IMR-90 (cell line): ENCODE measurements around the gene PCCB. TPM values are rescaled to one million over a fixed set of nuclear protein-coding genes. Genes with fewer than 3 reads are reported as not detected.

Source experiments
- ATAC-seq: fragments of 200-7000 bp; cut with Tn5 transposase; 2 replicates; pipeline ENCODE4 v1.9.1; 2020; ENCODE audit warnings: low read depth, mild to moderate bottlenecking, moderate library complexity
- BruUV-seq: library from RNA; stranded (reverse); fragments of 400-500 nt; replicated peaks from 2 replicates; lab custom pipeline; 2021; lab: Mats Ljungman, UMichigan
- CTCF ChIA-PET: fragments of 300-600 bp; formaldehyde crosslinking; extraction: SDS; loops from one replicate; lab custom pipeline; 2021; ENCODE audit warnings: antibody characterized with exemption; lab: Yijun Ruan, JAX
- POLR2A ChIA-PET: fragments of 300-600 bp; sonication (Branson Sonifier 250); formaldehyde crosslinking; loops from one replicate; lab custom pipeline; 2022; ENCODE audit warnings: antibody characterized with exemption; ENCODE audit not compliant: unreplicated experiment; lab: Charles Lee
- DNase-seq: peaks from one replicate; pipeline ENCODE4 v3.0.0; 2013
- H2AFZ ChIP-seq: replicated peaks from 2 replicates; pipeline ENCODE3; 2013; ENCODE audit warnings: low read length, mild to moderate bottlenecking; ENCODE audit not compliant: poor library complexity
- H2AK5ac ChIP-seq: 2 replicates; pipeline ENCODE4 v1.6.1; 2013; ENCODE audit warnings: low read depth, low read length, inconsistent platforms
- H2AK9ac ChIP-seq: replicated peaks from 2 replicates; pipeline ENCODE3; 2013; ENCODE audit warnings: mild to moderate bottlenecking, low read depth, low read length, moderate library complexity; ENCODE audit not compliant: poor library complexity
- H2BK120ac ChIP-seq: 2 replicates; pipeline ENCODE4 v1.6.1; 2013; ENCODE audit warnings: low read depth, low read length, inconsistent platforms
- H2BK15ac ChIP-seq: 3 replicates; pipeline ENCODE4 v1.6.1; 2013; ENCODE audit warnings: low read depth, low read length, inconsistent platforms
- H2BK20ac ChIP-seq: 2 replicates; pipeline ENCODE4 v1.6.1; 2013; ENCODE audit warnings: low read depth, mild to moderate bottlenecking, inconsistent platforms, low read length, moderate library complexity
- H2BK5ac ChIP-seq: 2 replicates; pipeline ENCODE4 v1.6.1; 2013; ENCODE audit warnings: mild to moderate bottlenecking, low read depth, low read length, inconsistent platforms; ENCODE audit not compliant: poor library complexity, severe bottlenecking
- H3K14ac ChIP-seq: replicated peaks from 2 replicates; pipeline ENCODE4 v1.6.1; 2013; ENCODE audit warnings: low read depth, low read length, inconsistent platforms
- H3K18ac ChIP-seq: 2 replicates; pipeline ENCODE4 v1.6.1; 2013; ENCODE audit warnings: low read depth, low read length, control low read depth
- H3K23ac ChIP-seq: 2 replicates; pipeline ENCODE4 v1.6.1; 2013; ENCODE audit warnings: low read depth, low read length, inconsistent platforms
- H3K27ac ChIP-seq: 2 replicates; pipeline ENCODE4 v1.5.1; 2013; ENCODE audit warnings: mild to moderate bottlenecking, control low read depth, low read length; ENCODE audit not compliant: insufficient read depth
- H3K27me3 ChIP-seq: 2 replicates; pipeline ENCODE4 v1.6.1; 2013; ENCODE audit warnings: low read length; ENCODE audit not compliant: control insufficient read depth, insufficient read depth
- H3K36me3 ChIP-seq: 2 replicates; pipeline ENCODE4 v1.6.1; 2013; ENCODE audit warnings: low read length, mixed read lengths; ENCODE audit not compliant: control insufficient read depth, insufficient read depth
- H3K4ac ChIP-seq: 2 replicates; pipeline ENCODE4 v1.6.1; 2013; ENCODE audit warnings: low read depth, low read length, inconsistent platforms
- H3K4me1 ChIP-seq: 2 replicates; pipeline ENCODE4 v1.6.1; 2013; ENCODE audit warnings: low read length, mixed read lengths; ENCODE audit not compliant: control insufficient read depth, insufficient read depth
- H3K4me2 ChIP-seq: 2 replicates; pipeline ENCODE4 v1.6.1; 2013; ENCODE audit warnings: low read depth, mild to moderate bottlenecking, control low read depth, low read length, moderate library complexity
- H3K4me3 ChIP-seq: 2 replicates; pipeline ENCODE4 v1.5.1; 2013; ENCODE audit warnings: low read depth, mild to moderate bottlenecking, control low read depth, low read length, moderate library complexity; ENCODE audit not compliant: insufficient read depth
- H3K56ac ChIP-seq: 2 replicates; pipeline ENCODE4 v1.6.1; 2013; ENCODE audit warnings: low read length, inconsistent platforms; ENCODE audit not compliant: insufficient read depth; ENCODE audit errors: extremely low read depth
- H3K79me1 ChIP-seq, 2 experiments: 2 replicates each; pipeline ENCODE4 v1.6.1; 2013; ENCODE audit warnings: low read length in 2 of 2, inconsistent platforms in 1 of 2, low read depth in 1 of 2
- H3K9ac ChIP-seq: 2 replicates; pipeline ENCODE4 v1.6.1; 2013; ENCODE audit warnings: low read depth, low read length, control low read depth
- H3K9me1 ChIP-seq: 2 replicates; pipeline ENCODE4 v1.6.1; 2013; ENCODE audit warnings: low read length, inconsistent platforms; ENCODE audit not compliant: insufficient read depth
- H3K9me3 ChIP-seq: 2 replicates; pipeline ENCODE4 v1.6.1; 2013; ENCODE audit warnings: low read length; ENCODE audit not compliant: control insufficient read depth, insufficient read depth
- H4K20me1 ChIP-seq: 2 replicates; pipeline ENCODE4 v1.6.1; 2013; ENCODE audit warnings: low read length, inconsistent platforms; ENCODE audit not compliant: insufficient read depth
- H4K5ac ChIP-seq: 2 replicates; pipeline ENCODE4 v1.6.1; 2013; ENCODE audit warnings: mild to moderate bottlenecking, low read depth, low read length, control low read depth
- H4K8ac ChIP-seq, 2 experiments: 2 replicates each; pipeline ENCODE4 v1.6.1; 2013; ENCODE audit warnings: low read depth in 2 of 2, low read length in 2 of 2, control low read depth in 1 of 2, inconsistent platforms in 1 of 2
- H4K91ac ChIP-seq: 2 replicates; pipeline ENCODE4 v1.6.1; 2013; ENCODE audit warnings: low read depth, low read length, inconsistent platforms; ENCODE audit not compliant: insufficient read depth
- MAFK ChIP-seq: IDR thresholded peaks from 2 replicates; pipeline ENCODE4 v1.6.1; 2012; ENCODE audit warnings: low read depth, low read length, improper control_type of control experiment
- MAZ ChIP-seq: IDR thresholded peaks from 2 replicates; pipeline ENCODE4 v1.6.1; 2012; ENCODE audit warnings: low read depth, mild to moderate bottlenecking, low read length, improper control_type of control experiment, moderate library complexity, borderline replicate concordance
- POLR2A ChIP-seq: IDR thresholded peaks from 2 replicates; pipeline ENCODE4 v1.6.1; 2012; ENCODE audit warnings: mild to moderate bottlenecking, low read depth, low read length
- RAD21 ChIP-seq: IDR thresholded peaks from 2 replicates; pipeline ENCODE4 v1.6.1; 2012; ENCODE audit warnings: low read length, improper control_type of control experiment
- RCOR1 ChIP-seq: IDR thresholded peaks from 2 replicates; pipeline ENCODE4 v1.6.1; 2012; ENCODE audit warnings: mild to moderate bottlenecking, low read length, improper control_type of control experiment; ENCODE audit not compliant: insufficient replicate concordance
- dilution Hi-C: fragments of 300-500 bp; cut with HindIII; formaldehyde crosslinking; loops from one replicate; pipeline ENCODE4 v1.14.3; 2018; ENCODE audit warnings: low sequenced_read_pairs; ENCODE audit not compliant: unreplicated experiment
- in situ Hi-C: fragments of 300-500 bp; cut with MboI; formaldehyde crosslinking; loops from 3 replicates; pipeline ENCODE4 v1.14.3; 2019; ENCODE audit warnings: low sequenced_read_pairs, inconsistent platforms, mixed read lengths
- intact Hi-C: fragments of 100-400 bp; cut with micrococcal nuclease; formaldehyde crosslinking; loops from 2 replicates; pipeline ENCODE4 v1.10.0; 2022
- polyA plus RNA-seq, 3 experiments: library from polyadenylated mRNA; depleted of rRNA; stranded (reverse); fragments of >200 nt; gene quantifications; 2 replicates each; pipeline ENCODE4 v1.2.3, GENCODE V29; 2012; ENCODE audit warnings: low replicate concordance in 1 of 3
- total RNA-seq: library from RNA; depleted of rRNA; stranded (reverse); fragments of >200 nt; gene quantifications from 2 replicates; pipeline ENCODE4 v1.2.3, GENCODE V29; 2012
- TF ChIP-seq, protein P1 (sequence below): fragments of 150-350 bp; IDR thresholded peaks from 2 replicates; pipeline ENCODE4 v1.6.1; 2017; ENCODE audit warnings: mild to moderate bottlenecking, antibody characterized with exemption, low read length, low read depth

Gene PCCB
- total and polyA plus RNA-seq, 2 of the 4 experiments (the other 2 are of a cell fraction): 40.5 to 76.2 TPM

DNA sequence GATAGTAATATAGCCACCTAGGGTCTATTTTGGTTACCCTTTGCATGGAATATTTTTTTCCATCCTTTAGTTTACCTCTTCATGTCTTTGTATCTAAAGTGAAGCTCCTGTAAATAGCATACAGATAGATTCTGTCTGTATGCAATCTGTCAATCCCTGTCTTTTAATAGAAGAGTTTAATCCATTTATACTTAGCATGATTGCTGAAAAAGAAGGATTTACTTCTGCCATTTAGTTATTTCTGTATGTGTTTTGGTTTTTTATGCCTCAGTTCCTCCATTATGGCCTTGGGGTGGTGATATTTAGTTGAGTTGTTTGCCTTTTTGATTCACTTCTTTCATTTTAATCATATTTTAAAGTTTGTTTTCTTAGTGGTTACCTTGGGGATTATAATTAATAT, 29.0 kb downstream of the PCCB start:
- Histone ChIP-seq H3K36me3 (peaks cover 4% of the 10 kb centered on the region), H3K4me3 (no peak overlapping the region), H2AK9ac (no peak overlapping the region), H3K9me1 (peaks cover 6% of the 10 kb centered on the region; the same call in 1 of the 2 replicates), H3K14ac (no peak overlapping the region), H3K4me2 (no peak overlapping the region), H2AFZ (no peak overlapping the region), H3K79me1 (peaks cover 9 to 24% of the 10 kb centered on the region in 2 experiments; a peak in 3 of 4 replicates), H4K8ac (no peak overlapping the region), H3K27me3 (no peaks in the 10 kb centered on the region), H3K18ac (no peak overlapping the region), H3K23ac (no peak overlapping the region), H4K91ac (no peak overlapping the region), H2BK5ac (no peak overlapping the region), H3K27ac (no peak overlapping the region), H4K5ac (no peak overlapping the region), H2BK15ac (no peak overlapping the region), H3K9ac (no peak overlapping the region), H3K56ac (no peak overlapping the region), H3K9me3 (peaks cover 10% of the 10 kb centered on the region), H2AK5ac (no peak overlapping the region), H3K4ac (no peak overlapping the region), H2BK120ac (no peak overlapping the region), H4K20me1 (no peaks in the 10 kb centered on the region), H3K4me1 (peaks cover 11% of the 10 kb centered on the region), H2BK20ac (no peak overlapping the region)
- CTCF ChIA-PET: no interaction called here
- intact Hi-C loops (no loop called here), dilution Hi-C loops (no loop called here), in situ Hi-C loops (no loop called here)
- no peak for TF ChIP-seq RCOR1
- TF ChIP-seq MAZ: no peak
- no peak for TF ChIP-seq POLR2A
- TF ChIP-seq MAFK: no peak
- TF ChIP-seq RAD21: no peak
- TF ChIP-seq, protein P1, sequence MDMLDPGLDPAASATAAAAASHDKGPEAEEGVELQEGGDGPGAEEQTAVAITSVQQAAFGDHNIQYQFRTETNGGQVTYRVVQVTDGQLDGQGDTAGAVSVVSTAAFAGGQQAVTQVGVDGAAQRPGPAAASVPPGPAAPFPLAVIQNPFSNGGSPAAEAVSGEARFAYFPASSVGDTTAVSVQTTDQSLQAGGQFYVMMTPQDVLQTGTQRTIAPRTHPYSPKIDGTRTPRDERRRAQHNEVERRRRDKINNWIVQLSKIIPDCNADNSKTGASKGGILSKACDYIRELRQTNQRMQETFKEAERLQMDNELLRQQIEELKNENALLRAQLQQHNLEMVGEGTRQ: no peak
- ATAC-seq (no peak), DNase-seq (no peak)
- no TSS peak for BruUV-seq
- POLR2A ChIA-PET: no interaction called here
